GM18526 (cell line): Measurements from ENCODE around the gene MYL12A.
A peak's percentile ranks its signal among the peaks of the same experiment; 100 is the strongest.

ENCODE experiments used
- POLR2A ChIP-seq: IDR thresholded peaks from 3 replicates; pipeline ENCODE4 v1.6.1; 2011; ENCODE audit not compliant: insufficient read length; ENCODE audit errors: extremely low read depth

The MYL12A gene

GRCh38 chr18:3284501-3284900 lies 36.9 kb downstream of the MYL12A start:
- no peak for TF ChIP-seq POLR2A

- no peak for TF ChIP-seq POLR2A
Observed at GRCh38 chr18:3286159-3286558, 38.6 kb downstream of the MYL12A start.

DNA sequence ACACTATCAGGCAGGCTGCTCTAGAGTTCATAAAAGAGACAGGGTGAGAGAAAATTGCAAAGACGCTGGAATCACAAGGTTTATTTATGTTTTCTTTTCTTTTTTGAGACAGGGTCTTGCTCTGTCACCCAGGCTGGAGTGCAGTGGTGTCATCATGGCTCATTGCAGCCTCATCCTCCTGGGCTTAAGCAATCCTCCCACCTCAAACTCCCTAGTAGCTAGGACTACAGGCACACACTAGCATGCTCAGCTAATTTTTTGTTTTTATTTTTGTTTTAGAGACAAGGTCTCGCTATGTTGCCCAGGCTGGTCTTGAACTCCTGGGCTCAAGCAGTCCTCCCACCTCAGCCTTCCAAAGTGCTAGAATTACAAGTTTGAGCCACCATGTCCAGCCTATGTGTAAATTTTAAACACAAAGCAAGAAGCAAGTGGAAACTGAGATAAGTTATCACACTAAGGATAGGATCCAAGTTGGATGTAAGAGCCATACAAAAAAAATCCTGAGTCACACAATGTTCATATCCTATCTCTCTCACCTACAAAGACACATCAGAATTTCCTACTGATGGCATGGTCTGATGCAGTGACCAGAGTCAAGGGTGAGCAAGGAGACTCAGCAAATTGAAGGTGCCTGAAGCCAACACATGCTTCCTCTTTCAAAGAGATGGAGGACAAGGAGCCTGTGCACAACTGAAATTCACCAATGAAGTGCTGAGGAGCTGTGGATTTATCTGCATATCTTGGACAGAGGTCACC lies 45.8 kb downstream of the MYL12A start:
- no peak for TF ChIP-seq POLR2A

- TF ChIP-seq POLR2A = no peak
Observed at GRCh38 chr18:3294435-3295080, 47.0 kb downstream of the MYL12A start.

- TF ChIP-seq POLR2A = peak; percentile 71
Observed at GRCh38 chr18:3297025-3297984, 49.7 kb downstream of the MYL12A start.

DNA sequence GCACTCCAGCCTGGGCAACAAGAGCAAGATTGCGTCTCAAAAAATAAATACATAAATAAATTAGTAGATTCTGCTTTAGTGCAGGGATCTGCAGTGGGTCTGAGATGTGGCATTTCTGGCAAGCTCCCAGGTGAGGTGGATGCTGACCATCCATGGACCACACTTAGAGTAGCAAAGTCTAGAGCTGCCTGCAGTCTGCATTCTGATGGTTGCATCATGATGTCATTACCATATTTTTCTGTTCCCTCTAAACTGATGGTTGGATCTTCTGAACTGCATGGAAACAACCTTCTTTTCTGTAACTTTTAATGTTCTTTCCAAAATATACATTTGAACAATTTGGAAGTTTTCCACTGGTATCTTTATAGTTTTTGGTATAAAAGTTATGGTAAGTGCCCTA lies 57.2 kb downstream of the MYL12A start:
- TF ChIP-seq POLR2A = no peak

DNA sequence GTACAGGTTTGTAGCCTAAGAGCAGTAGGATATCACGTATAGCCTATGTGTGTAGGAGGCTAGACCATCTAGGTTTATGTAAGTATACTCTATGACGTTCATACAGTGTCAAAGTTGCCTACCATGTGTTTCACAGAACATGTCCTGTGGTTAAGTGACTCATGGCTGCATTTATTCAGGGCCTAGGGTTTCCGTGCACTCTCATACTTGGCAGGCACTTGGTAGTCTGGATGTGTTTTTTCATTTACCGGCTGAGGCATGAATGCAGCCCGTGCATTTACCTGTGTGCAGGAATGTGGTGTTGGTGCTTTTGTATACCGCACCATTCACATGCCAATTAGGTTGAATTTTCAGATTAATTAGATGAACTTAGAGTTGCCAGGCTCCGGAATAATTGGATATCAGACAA lies 57.8 kb downstream of the MYL12A start:
- TF ChIP-seq POLR2A = no peak
